Stimulated activated CD4-positive, alpha-beta T cell treated with anti-CD3 and anti-CD28 coated beads, Interleukin-2, amount 100 ng/mL, for 24 hours (primary cell): Measurements from ENCODE around the gene PDE4B.
"Not testable (repeated sequence)": the region's sequence is repeated elsewhere in the genome, so short reads cannot be mapped to it uniquely, and the experiment has no call there.

Experiments used
- DNase-seq, 2 donors: peaks; one replicate each; pipeline ENCODE4 v3.0.0-alpha.2; 2020

The PDE4B gene

DNA sequence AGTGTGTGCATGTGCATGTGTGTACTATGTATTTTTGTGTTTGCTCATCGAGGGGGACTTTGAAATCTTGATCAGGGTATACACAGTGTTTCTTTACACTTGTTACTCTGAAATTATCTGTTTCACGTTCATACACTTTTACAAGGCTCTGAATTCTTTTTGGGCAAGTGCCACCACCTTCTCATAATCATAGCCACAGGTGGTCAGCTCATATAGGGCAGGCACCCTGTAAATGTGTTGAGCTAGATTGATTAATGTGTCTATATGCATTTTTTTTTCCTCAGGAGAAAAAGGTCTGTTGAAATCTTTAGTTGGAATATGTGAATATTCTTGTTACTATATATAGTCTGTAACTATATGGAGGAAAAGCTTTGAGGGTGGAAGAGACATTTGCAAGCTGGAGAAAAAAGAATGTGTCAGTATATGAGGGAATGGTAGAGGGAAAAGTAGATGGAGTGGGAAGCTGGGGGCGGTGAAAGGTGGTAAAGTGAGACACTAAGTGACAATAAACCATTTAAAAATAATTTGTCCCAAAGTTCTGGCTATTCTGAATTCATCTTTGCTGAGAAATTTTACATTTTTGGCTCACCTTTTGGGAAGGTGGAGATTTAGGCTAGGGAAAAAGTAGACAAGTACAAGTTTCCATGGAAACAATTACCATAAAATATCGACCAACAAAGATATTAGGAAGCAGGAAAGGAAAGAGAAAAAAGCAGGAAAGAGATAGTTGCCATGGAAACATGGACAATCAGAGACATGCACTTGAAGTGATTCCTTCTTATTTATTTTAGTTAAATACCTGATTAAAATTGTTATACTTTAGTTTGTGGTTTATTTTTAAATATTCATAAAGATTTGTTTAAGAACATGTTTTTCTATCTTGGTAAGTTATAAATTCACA is 277.5 kb downstream of the PDE4B start:
- no peak for DNase-seq

DNA sequence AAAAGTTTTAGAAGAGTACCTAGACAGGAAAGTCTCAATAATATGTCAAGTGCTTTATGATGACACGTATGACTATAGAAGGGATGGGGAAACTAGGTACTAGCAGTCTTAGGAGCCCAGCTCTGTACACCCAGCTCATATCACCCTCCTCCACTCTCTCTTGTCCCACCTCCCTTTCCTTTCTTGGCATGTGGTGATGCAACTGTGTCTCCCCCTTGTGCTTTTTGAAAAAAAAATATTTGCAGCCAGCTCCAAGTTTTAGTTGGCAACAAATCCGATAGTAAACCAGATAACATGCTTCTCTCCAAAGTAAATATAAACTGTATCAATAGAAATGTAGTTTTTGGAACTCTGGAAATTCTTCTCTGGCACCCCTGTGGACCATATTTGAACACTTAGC is 280.7 kb downstream of the PDE4B start:
- no peak for DNase-seq

DNA sequence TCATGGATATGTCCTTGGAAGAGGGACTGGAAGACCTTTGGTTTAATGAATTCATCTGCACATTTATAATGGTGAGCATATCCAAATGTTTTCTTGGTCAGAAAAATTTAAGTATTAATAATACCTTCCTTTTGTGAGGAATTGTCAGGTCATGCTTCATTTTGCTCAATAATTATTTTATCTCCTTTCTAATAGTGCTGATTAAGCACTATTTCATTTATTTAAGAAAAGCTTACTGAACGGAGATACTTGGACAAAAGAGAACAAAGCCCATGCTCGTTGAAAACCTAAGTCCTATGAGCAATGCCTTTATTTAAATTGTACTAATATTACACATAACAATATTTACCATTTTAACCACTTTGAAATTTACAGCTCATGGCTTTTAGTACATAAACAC is 281.5 kb downstream of the PDE4B start:
- no peak for DNase-seq

DNA sequence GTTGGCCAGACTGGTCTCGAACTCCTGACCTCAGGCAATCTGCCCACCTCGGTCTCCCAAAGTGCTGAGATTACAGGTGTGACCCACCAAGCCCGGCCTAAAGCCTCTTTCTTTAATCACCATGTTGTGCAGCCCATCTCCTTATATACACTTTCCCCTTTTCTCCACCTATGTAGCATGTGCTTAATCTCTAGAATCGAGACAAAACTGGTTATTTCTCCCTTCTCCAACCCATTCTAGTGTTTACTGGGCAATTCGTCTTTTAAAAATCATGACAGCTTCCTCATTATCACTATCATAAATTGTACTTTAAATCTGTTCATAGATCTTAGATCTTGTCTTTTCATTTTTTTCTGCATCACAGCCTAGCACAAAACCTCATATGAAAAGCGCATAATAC is 285.7 kb downstream of the PDE4B start:
- DNase-seq: no peak

DNA sequence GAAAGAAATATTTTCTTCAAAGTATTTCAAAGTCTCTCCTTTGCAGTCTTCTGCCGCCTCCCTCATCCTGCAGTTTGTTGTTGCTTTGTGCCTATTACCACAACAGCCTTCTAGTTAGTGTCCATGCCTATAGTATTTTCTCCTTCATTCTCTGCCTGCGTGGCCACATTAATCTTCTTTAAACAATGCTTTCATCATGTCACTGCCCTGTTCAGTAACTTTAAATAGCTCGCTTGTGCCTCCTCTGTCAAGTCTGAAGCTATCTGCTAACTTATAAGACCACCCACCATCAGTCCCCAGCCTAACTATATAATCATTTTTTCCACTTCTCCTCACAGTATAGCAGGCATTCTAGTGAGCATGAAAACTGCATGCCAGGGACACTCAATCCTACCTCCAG is 290.3 kb downstream of the PDE4B start:
- DNase-seq: no peak

DNA sequence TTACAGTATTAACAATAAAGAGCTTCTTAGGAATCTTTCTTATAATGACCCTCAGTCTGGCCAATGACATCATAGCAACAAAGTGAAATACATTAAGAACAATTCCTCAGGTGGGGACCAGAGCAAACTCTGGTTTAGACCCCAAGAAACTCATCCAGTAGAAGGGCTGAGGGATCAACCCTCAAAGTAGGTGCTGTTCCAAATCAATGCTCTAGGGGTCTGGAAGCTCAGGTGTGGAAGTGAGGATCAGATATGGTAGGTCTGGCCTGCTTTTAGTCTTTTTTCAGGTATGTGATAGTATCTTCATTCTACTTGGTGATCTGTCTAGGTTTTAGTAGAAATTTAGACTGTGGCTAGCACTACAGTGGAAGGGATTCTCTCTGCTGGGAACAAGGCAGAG is 291.7 kb downstream of the PDE4B start:
- no peak for DNase-seq

DNA sequence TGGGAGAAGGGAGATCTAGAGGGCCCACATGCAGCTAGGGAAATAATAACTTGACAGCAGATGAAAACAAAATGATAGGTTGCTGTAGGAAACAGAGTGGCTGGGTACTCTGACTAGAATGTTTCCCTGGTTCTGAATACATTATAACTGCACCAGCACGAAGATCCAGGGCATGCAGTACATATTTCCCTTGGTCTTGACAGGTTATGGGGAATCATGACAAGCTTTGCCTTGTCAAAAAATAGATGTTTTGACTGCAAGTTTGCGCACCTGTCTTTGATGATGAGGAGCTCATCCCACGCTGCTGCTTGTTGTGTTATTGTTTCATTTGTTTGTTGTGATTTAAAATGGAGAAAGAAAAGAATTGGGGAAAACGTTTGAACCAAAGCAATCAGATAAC is 292.9 kb downstream of the PDE4B start:
- DNase-seq: no peak

DNA sequence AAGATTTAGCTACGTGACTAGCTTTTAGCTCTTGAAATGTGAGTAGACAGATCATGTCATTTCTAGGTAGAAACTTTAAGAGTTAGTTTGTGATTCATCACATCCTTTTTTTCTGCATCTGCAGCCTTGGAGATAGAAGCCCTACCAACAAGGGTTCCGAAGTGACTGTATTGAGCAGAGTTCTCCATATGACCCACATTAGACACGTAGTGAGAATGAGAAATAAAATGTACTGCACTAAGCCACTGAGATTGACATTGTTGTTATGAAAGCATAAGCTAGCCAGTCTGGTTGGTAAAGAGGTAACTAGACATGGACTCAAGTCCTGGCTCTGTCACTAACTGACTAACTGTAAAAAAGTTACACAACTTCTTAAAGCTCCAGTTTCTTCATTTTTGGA is 296.1 kb downstream of the PDE4B start:
- no peak for DNase-seq

DNA sequence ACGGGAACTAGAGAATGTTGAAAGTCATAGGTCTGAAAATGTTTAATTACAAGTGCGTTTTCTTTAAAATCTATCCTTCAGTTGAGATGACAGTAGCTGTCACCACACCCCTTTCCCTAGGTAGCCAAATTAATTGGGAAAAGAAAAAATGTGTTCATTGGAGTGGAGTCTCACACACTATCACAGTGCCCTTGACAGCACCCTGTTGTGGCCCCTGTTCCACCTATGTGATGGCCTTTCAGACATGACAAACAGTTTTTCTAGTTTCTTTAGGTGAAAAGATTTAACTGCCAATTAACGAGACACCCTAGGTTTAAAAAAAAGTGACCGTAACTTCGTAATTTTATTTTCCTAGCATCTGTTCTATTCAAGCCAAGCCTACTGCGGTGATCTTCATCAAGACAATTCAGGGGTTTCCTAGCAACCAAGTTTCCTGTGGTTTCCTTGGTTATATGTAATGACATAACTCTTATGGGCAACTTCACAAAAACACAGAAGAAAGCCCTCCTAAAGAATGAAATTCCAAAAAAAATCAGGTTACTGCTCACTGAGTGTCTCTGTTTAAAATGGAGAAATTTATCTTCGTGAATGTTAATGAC is 298.3 kb downstream of the PDE4B start:
- DNase-seq: no peak

DNA sequence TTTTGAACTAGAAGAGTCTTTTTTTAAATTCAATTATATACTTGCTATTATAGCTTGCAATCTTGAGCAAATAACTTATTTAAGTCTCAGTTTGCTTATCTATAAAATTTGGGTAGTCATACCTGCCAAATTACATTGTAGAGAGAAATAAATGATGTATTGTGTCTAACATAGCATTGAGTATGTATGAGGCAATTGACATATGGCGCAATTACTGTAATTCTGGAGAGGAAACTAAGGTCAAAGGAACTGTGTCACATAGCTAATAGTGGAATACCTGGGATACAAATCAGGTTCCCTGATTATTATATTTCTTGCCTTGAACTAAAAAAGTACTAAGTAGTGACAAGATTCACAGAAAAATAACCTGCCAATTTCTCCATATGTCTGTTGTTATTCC is 302.5 kb downstream of the PDE4B start:
- no peak for DNase-seq

DNA sequence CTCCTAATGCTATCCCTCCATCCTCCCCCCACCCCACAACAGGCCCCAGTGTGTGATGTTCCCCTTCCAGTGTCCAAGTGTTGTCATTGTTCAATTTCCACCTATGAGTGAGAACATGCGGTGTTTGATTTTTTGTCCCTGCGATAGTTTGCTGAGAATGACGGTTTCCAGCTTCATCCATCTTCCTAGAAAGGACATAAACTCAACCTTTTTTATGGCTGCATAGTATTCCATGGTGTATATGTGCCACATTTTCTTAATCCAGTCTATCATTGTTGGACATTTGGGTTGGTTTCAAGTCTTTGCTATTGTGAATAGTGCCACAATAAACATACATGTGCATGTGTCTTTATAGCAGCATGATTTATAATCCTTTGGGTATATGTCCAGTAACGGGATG is 308.3 kb downstream of the PDE4B start:
- not testable (repeated sequence) for DNase-seq

DNA sequence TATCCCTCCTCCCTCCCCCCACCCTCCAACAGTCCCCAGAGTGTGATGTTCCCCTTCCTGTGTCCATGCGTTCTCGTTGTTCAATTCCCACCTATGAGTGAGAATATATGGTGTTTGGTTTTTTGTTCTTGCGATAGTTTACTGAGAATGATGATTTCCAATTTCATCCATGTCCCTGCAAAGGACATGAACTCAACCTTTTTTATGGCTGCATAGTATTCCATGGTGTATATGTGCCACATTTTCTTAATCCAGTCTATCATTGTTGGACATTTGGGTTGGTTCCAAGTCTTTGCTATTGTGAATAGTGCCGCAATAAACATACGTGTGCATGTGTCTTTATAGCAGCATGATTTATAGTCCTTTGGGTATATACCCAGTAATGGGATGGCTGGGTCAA is 311.4 kb downstream of the PDE4B start:
- DNase-seq: not testable (repeated sequence)

DNA sequence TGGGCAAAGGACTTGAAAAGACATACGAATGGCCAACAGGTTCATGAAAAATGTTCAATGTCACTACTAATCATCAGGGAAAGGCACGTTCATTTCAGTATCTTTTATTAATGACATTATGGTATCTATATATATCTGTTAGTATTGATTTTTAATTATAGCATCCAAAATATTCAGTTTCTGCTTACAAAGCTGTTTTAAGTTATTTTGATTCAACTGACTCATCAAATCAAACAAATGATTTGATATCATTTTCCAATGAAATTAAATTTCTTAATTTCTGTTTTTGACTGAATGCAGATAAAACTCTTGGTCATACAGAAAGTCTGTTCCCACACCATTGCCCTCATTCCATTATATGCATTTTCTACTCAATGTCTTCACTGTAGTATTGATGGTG is 315.9 kb downstream of the PDE4B start:
- no peak for DNase-seq

DNA sequence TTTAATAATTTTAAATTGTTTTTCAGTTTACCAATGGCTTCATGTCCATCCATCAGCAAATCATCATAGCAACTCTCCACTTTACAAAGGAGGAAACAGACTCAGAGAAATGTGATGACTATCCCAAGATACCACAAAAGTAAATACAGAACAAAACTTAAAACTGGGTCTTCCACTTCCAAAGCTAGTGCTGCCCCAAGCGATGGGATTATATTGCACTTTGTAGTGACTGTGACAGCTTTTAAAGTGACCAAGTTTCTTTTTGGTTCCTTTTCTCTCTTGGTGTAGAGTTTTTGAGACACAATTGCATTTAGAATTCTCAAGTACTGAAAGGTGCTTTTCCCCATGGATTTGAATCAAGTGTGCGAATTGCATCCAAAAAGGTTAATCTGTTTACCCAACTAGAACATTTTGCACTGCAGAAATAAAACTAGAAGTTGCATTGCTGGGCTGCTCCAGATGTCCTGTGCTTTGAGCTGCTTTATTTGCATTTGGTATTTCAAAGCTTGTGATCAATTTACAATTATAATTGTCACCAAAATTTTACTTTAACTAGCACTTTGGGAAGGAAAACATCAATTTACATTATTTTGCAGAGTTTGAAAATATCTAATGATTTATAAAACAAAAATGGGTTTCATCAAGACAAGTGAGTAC is 320.2 kb downstream of the PDE4B start:
- no peak for DNase-seq

DNA sequence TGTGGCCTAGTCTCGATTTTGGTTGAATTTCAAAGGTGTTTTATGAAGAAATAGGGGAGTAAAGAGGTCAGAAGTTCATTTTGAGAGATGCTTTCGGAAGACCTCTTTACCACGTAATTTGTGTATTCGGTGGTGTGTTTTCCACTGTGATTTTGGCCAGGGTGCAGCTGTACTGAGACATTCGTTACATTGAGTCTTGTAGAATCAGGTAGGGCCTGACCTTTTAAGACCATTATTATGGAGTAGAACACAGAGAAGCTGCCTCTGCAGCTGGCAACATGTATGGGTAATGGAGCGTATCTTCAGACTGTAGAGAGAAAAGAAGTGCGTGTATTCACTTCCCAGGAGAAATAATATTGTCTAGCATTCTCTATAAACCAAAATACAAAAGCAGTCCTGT is 326.5 kb downstream of the PDE4B start:
- DNase-seq: no peak

DNA sequence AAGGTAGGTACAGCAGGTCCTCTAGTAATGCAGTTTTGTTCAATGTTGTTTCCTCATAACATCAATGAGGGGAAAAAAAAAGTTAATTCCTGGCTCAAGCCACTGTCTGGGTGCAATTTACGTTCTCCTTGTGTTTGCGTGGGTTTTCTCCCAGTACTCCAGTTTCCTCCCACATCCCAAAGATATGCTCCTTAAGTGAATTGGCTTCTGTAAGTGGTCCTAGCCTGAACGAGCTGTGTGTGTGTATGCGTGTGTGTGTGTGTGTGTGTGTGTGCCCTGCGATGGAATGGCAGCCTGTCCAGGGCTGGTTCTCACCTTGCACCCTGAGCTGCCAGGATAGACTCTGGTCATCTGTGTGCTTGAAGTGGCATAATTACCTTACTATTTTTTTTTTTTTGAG is 332.0 kb downstream of the PDE4B start:
- no peak for DNase-seq

DNA sequence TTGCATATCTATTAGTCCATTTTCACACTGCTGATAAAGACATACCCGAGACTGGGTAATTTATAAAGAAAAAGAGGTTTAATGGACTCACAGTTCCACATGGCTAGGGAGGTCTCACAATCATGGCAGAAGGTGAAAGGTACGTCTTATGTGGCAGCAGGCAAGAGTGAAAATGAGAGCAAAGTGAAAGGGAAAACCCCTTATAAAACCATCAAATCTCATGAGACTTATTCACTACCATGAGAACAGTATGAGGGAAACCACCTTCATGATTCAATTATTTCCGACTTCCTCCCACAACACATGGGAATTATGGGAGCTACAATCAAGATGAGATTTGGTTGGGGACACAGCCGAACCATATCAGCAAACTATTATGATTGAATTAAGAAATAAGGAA is 335.9 kb downstream of the PDE4B start:
- not testable (repeated sequence) for DNase-seq

DNA sequence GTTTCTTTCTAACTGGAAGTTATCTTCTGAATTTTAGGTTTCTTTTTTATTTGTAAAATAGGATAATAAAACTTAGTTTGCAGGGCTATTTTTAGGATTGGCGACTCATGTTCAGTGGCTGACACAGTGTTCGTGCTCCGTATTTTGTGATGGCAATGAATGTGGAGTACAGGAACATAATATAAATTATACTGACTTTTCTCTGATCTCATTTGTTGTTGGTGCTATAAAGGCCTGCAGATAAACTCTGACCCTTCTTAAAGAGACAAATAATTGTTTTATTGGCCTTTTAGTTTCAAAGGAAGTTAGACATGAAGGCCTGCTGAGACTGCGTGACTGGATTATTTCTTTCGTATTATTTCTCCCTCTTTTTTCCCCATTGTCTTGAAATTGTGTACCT is 339.6 kb downstream of the PDE4B start:
- DNase-seq: no peak

DNA sequence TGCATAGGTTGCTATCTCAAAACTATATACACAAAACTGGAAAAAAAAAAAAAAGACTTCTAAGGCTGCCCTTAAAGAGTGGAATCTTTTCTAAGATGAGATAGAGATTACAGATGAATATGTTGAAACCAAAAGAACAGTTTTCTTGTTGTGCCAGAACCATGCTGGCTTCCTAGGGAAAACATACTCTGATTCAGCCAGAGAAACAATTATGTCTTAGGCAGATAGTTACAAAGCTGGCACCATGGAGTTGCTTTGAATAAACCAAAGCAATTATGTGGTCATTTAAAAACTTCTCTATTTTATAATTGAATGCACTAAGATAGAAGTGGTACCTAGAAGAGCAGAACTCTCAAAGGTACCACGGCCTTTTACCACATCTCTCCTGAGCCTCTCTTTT is 341.3 kb downstream of the PDE4B start:
- DNase-seq: no peak

DNA sequence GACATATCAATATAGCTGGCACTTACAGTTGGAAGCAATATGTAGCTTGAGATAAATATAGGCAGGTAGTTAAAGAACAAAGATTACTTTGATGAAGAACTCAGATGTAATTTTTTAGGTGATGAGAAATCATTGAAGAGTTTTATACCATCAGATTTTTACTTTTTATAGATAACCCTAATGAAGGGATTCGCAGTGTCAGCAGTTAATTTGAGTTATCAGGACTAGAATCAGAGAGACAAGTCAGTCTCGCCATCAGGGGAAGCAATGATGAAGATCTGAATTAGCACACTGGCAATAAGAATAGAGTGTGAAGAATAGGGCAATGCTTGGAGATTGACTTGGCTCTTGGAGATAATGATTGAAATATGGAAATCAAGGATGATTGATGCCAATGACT is 342.5 kb downstream of the PDE4B start:
- no peak for DNase-seq

DNA sequence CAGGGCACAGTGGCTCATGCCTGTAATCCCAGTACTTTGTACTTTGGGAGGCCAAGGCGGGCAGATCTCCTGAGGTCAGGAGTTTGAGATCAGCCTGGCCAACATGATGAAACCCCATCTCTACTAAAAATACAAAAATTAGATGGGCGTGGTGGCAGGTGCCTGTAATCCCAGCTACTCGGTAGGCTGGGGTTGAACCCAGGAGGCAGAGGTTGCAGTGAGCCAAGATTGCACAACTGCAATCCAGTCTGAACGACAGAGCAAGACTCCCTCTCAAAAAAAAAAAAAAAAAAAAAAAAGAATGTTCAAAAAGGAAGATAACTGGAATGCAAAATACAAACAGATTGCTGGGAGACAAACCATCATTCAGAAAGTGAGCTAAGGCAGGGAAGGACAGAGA is 343.7 kb downstream of the PDE4B start:
- not testable (repeated sequence) for DNase-seq

DNA sequence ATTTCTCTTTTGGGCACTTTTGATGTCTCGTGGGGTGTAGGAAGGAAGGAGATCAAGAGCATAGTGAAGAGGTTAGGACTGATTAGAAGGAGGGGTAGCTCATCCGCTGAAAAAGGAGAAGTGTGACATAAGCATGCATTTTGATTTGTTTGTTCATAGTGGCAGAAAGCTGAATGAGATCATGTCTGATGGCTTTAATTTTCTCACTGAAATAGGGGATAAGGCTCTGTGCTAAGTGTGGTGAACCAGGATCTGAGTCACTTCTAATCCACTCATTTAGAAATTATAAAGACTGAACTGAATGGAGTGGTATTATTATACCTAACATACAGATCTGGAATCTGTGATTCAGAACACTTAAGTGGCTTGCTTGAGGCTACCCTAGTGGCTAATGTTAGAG is 344.5 kb downstream of the PDE4B start:
- no peak for DNase-seq

DNA sequence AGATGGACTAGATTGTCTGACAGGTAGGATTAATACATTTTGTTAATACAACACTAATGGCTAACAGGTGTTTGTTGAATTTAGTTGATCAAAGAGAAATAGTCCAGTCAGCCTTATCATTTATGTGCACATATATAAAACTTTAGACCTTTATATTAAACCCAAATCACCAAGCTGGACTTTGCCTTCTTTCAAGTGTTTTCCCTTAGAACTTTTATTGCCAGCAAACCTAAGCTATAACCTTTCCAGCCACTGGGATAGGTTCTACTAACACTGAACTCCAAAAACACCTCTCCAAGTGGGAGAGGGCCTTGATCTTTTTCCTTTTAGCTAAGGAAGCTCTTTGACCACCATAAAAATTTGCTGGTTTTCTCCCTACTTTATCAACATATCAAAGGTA is 345.9 kb downstream of the PDE4B start:
- DNase-seq: no peak

DNA sequence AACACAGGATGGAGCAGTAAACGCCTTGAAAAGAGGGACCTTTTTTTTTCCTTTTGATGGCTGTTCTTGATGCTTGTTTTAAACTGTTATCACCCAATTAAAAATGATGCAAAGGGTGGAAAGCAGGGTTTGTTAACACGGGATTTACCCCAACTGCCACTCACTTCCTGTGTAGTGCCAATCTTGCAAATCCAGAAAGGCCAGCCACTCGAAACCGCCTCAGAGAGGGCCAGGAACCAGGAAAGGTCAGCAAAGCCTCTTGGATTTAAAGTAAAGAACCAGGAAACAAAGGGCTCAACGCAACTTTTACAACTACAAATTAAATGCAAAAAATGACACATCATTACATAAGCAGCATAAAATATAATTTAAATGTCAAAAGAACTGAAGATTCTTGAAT is 347.4 kb downstream of the PDE4B start:
- DNase-seq: no peak
